Upper lobe of right lung (tissue), 1 donor: Measurements from ENCODE around the gene GALNT4. TPM values are rescaled to one million over a fixed set of nuclear protein-coding genes. Genes with fewer than 3 reads are reported as not detected.

ENCODE experiments used
- ATAC-seq: fragments of 200-7000 bp; cut with Tn5 transposase; one replicate; pipeline ENCODE4 v1.9.1; 2020; ENCODE audit warnings: mild to moderate bottlenecking, moderate library complexity
- DNase-seq: peaks from one replicate; pipeline ENCODE4 v3.0.0-alpha.2; 2020
- H3K27ac ChIP-seq: fragments of 200-600 bp; one replicate; pipeline ENCODE4 v1.8.0; 2022
- H3K27me3 ChIP-seq: fragments of 200-600 bp; one replicate; pipeline ENCODE4 v1.8.0; 2022; ENCODE audit warnings: mild to moderate bottlenecking
- H3K36me3 ChIP-seq: fragments of 200-600 bp; one replicate; pipeline ENCODE4 v1.8.0; 2022
- H3K4me1 ChIP-seq: fragments of 200-600 bp; one replicate; pipeline ENCODE4 v1.8.0; 2022
- H3K4me3 ChIP-seq: fragments of 200-600 bp; one replicate; pipeline ENCODE4 v1.8.0; 2022; ENCODE audit warnings: mild to moderate bottlenecking
- H3K9me3 ChIP-seq: fragments of 200-600 bp; one replicate; pipeline ENCODE4 v1.8.0; 2022
- intact Hi-C: fragments of 100-400 bp; cut with DNase I; formaldehyde crosslinking; loops from one replicate; pipeline ENCODE4 v1.11.0; 2022
- total RNA-seq: library from RNA; stranded (reverse); fragmentation: NEBNext Ultra II Directional; extraction: Animal tissue kit (Norgen Biotek cat#: 25700); gene quantifications from one replicate; pipeline ENCODE4 v1.2.1, GENCODE V29; 2021
- TF ChIP-seq, protein P1 (sequence below): fragments of 200-600 bp; IDR thresholded peaks from one replicate; pipeline ENCODE4 v1.8.0; 2022; ENCODE audit warnings: antibody characterized with exemption
- donor health status: DM: no; HTN: yes; CAD: no; lungs with severe emphysema.

Gene GALNT4
- total RNA-seq, 1 donor from 2014 or later = 7.8 TPM

DNA sequence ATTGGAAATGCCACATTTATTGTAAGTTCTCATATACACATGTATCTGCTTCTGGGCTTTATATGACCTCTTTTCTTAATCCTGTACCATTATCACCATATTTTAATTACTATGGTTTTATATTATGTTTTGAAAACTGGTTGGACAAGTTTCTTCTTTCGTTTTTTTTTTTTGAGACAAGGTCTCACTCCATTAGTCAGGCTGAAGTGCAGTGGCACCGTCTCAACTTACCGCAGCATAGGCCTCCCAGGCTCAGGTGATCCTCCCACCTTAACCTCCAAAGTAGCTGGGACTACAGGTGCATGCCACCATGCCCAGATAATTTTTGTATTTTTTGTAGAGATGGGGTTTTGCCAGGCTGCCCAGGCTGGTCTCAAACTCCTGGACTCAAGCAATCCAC lies 44.6 kb downstream of the GALNT4 start:
- no peaks in the 10 kb centered on the region for H3K36me3 ChIP-seq
- H3K9me3 ChIP-seq = no peaks in the 10 kb centered on the region
- TF ChIP-seq, protein P1, sequence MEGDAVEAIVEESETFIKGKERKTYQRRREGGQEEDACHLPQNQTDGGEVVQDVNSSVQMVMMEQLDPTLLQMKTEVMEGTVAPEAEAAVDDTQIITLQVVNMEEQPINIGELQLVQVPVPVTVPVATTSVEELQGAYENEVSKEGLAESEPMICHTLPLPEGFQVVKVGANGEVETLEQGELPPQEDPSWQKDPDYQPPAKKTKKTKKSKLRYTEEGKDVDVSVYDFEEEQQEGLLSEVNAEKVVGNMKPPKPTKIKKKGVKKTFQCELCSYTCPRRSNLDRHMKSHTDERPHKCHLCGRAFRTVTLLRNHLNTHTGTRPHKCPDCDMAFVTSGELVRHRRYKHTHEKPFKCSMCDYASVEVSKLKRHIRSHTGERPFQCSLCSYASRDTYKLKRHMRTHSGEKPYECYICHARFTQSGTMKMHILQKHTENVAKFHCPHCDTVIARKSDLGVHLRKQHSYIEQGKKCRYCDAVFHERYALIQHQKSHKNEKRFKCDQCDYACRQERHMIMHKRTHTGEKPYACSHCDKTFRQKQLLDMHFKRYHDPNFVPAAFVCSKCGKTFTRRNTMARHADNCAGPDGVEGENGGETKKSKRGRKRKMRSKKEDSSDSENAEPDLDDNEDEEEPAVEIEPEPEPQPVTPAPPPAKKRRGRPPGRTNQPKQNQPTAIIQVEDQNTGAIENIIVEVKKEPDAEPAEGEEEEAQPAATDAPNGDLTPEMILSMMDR = no peak
- DNase-seq = no peak
- no peak overlapping the region for H3K4me3 ChIP-seq
- no peaks in the 10 kb centered on the region for H3K27me3 ChIP-seq
- ATAC-seq = no peak
- intact Hi-C loops = loop anchor here (10.0 kb wide), 1 partner anchor 55 kb away; no protein-coding TSS in a partner anchor
- H3K4me1 ChIP-seq = peaks cover 11% of the 10 kb centered on the region
- H3K27ac ChIP-seq = no peak overlapping the region

- H3K27ac ChIP-seq = no peak overlapping the region
- ATAC-seq = no peak
These were observed 46.8 kb downstream of the GALNT4 start for GRCh38 chr12:89477633-89478279.

DNA sequence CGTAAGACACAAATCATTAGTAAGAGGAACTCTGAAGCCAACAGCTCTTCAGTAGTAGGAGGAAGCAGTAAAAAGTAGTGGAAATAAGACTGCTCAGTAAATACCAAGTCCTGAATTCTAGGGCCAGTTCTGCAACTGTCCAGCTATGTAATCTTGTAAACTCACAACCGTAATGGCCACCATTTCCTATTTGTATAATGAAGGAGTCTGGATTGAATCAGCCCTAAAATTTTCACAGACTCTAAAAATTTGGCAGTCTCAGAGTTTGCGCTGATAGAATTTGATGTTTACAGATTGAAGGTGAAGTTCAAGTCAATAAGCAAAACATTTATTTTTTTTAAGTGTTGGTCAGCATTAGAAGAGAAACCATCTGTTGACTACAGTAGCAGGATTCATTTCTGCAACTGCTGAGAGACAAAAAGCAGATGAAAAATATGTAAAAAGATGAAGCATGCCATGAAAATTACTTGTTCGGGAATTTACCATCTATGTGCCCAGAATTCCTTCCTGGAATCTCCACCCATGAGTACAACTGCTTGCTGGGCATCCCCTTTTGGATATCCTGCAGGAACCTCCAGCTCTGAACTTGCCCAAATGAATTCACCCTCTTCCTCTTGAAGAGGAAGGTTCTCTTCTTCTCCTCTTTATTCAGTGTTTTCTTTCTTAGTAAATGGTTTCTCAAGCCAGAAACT lies 47.5 kb downstream of the GALNT4 start:
- Histone ChIP-seq H3K4me3 (no peak overlapping the region), H3K27me3 (no peaks in the 10 kb centered on the region), H3K36me3 (no peaks in the 10 kb centered on the region), H3K27ac (no peak overlapping the region), H3K4me1 (peaks cover 11% of the 10 kb centered on the region), H3K9me3 (no peaks in the 10 kb centered on the region)
- intact Hi-C loops = loop anchor here (10.0 kb wide), 1 partner anchor 58 kb away; no protein-coding TSS in a partner anchor
- TF ChIP-seq, protein P1 = no peak
- DNase-seq = no peak
- ATAC-seq = no peak

More at GRCh38 chr12:89477633-89478279, 46.8 kb downstream of the GALNT4 start:
- peaks cover 11% of the 10 kb centered on the region for H3K4me1 ChIP-seq
- TF ChIP-seq, protein P1 = no peak
- no peaks in the 10 kb centered on the region for H3K27me3 ChIP-seq
- no peak overlapping the region for H3K4me3 ChIP-seq
- no peaks in the 10 kb centered on the region for H3K36me3 ChIP-seq
- intact Hi-C loops = loop anchor here (10.0 kb wide), 1 partner anchor 57 kb away; no protein-coding TSS in a partner anchor
- H3K9me3 ChIP-seq = no peaks in the 10 kb centered on the region
- DNase-seq = no peak

DNA sequence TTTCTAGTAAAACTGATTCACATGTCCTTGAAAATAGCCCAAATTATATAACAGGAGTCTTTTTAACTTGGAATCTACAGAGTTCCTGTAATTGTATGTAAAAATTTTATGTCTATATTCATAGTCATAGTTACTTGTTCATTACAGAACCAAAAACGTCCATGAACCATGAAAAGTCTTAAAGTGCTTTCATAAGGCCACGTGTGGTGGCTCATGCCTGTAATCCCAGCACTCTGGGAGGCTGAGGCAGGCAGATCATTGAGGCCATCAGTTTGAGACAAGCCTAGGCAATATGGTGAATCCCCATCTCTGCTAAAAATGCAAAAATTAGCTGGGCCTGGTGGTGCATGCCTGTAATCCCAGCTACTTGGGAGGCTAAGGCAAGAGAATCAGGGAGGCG lies 48.4 kb downstream of the GALNT4 start:
- no peak for ATAC-seq
- H3K4me3 ChIP-seq = no peak overlapping the region
- intact Hi-C loops = loop anchor here (10.0 kb wide), 1 partner anchor 59 kb away; no protein-coding TSS in a partner anchor

GRCh38 chr12:89475203-89475990 lies 49.2 kb downstream of the GALNT4 start:
- Histone ChIP-seq H3K36me3 (no peaks in the 10 kb centered on the region), H3K27me3 (no peaks in the 10 kb centered on the region), H3K4me1 (peaks cover 11% of the 10 kb centered on the region), H3K9me3 (no peaks in the 10 kb centered on the region), H3K27ac (no peak overlapping the region), H3K4me3 (no peak overlapping the region)
- TF ChIP-seq, protein P1 = no peak
- DNase-seq (no peak), ATAC-seq (no peak)
- intact Hi-C loops = loop anchor here (10.0 kb wide), 1 partner anchor 59 kb away; no protein-coding TSS in a partner anchor

More for the DNA sequence above, 48.4 kb downstream of the GALNT4 start:
- H3K9me3 ChIP-seq = no peaks in the 10 kb centered on the region
- no peak overlapping the region for H3K27ac ChIP-seq
- no peaks in the 10 kb centered on the region for H3K36me3 ChIP-seq
- no peaks in the 10 kb centered on the region for H3K27me3 ChIP-seq
- DNase-seq = no peak
- H3K4me1 ChIP-seq = peaks cover 11% of the 10 kb centered on the region
- TF ChIP-seq, protein P1 = no peak
